Body of pancreas (tissue), 4 donors: ENCODE data around the gene F2.

Experiments used
- CTCF ChIP-seq, 7 experiments: fragments of 450-650 bp in 4 of 7; fragments of 200-600 bp in 3 of 7; sonication (generic) in 3 of 7; IDR thresholded peaks; one replicate each; pipeline ENCODE4 v1.5.1; 2016 to 2019; ENCODE audit warnings: antibody characterized with exemption in 7 of 7
- POLR2A ChIP-seq, 3 donors: fragments of 450-650 bp; IDR thresholded peaks; one replicate each; pipeline ENCODE4 v1.6.1; 2016; ENCODE audit warnings: antibody characterized with exemption in 3 of 3, mild to moderate bottlenecking in 2 of 3

GRCh38 chr11:46745328-46745727, 26.3 kb downstream of the F2 start:
- no peak for TF ChIP-seq CTCF (IDR thresholded peaks at IDR 0.05)
- no peak for TF ChIP-seq POLR2A (IDR thresholded peaks at IDR 0.05)
